Inflammatory macrophage treated with lipopolysaccharide for 1 hour (primary cell): ENCODE results near the gene QARS1.

Source experiments
- DNase-seq, 2 donors: peaks; one replicate each; pipeline ENCODE4 v3.0.0-alpha.2; 2020 to 2022

Gene QARS1

DNA sequence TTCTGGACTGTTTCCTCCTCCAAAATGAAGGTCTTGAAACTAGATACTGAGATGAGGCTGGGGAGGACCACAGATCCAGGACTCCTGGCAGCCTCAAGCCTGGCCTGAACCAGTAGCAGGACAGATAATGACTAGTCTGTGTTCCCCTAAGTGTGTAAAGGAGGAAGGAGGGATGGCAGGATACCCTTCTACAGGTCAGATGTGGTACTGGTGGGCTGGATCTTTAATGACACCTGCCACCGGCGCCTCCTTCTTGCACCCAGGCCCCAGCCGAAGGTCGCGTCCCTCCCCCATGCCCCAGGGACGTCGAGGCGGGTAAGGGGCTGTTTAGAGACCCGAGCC, 15.5 kb upstream of the QARS1 start:
- DNase-seq = no peak

DNA sequence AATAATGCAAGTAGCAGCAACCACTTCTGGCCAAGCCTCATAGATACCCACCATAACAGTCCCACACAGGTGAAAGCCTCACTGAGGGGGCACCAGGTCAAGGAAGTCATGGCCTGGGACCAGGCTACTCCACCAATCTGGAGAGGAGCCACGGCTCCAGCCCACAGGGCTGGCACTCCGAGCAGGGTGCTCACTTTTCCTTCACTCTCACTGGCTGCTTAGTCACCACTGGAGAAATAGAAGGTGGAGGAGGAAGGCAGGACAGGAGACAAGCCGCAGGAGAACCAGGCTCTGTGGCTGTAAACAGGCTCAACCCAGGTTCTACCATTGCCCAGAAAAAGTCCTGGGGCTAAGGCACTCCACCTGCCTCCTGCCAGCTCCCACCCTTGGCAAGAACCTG, 14.9 kb upstream of the QARS1 start:
- no peak for DNase-seq

DNA sequence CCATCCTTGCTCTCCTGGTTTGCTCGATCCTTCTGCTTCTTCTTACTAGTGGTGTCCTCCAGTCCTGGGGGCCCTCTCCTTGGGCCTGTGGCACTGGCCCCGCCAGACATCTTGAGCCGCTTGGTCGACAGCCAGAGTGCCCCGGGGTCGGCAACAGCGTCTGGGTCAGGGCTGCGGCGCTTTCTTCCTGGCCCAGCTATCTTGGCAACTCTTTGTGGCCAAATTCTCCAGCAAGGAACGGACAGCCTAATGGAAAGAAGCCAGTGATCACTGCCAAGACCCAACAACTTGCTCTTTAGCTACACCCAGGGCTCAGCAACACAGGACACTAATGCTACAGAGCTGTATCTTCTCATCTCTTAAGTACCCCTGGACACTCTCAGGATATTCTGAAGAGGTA, 14.5 kb upstream of the QARS1 start:
- DNase-seq = no peak

DNA sequence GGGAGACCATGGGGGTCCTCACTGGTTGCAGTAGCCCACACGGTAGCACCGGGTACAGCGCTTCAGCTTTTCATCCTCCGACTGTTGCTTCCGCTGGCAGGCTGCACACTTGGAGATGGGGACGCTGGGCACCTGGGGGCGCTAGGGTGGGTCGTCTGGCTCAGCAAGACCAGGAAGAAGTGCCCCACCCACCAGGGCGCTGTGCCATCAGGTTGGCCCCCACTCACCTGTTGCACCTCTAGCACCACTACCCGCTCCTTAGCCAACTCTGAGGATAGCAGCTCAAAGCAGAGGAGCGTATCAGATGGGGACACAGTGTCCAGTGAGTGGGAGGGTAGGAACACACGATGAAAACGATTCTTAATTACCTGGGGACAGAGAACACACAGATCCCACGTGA, 7.7 kb upstream of the QARS1 start:
- DNase-seq = no peak

DNA sequence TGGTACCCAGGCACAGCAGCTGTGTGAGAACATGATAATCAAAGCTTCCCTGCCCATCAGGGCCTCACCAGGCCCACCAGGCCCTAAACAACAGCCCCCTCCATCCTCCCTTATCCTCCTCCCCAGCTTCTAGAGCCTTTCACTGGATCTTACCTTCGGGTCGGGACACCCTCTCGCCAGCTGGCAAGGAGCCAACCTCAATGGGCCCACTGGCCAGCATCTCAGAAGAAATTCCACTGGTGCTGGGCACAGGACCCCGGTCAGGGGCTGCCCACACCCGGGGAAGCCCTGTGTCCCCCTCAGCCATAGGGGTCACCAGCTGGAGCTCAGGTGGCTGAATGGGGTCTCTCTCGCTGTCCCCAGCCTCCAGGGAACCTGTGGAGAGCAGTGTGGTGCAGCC, 6.8 kb upstream of the QARS1 start:
- no peak for DNase-seq

DNA sequence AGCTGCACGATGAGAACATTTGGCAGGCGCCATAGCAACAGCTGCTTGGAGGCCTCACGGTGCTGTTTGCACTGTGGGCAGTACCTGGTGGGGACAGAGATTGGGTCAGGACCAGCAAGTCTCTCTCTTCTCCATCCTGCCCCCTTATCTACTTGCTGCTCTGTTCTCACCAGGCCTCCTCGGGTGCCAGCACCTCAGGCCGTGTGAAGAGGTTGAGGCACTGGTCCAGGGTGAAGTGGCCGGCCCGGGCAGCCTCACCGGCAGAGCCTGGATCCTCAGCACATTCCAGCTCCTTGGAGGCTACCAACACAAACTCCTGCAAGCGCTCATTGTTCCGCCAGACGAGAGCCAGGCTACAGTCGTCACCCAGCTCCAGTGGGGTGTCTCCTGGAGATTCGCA, 6.2 kb upstream of the QARS1 start:
- DNase-seq = no peak

DNA sequence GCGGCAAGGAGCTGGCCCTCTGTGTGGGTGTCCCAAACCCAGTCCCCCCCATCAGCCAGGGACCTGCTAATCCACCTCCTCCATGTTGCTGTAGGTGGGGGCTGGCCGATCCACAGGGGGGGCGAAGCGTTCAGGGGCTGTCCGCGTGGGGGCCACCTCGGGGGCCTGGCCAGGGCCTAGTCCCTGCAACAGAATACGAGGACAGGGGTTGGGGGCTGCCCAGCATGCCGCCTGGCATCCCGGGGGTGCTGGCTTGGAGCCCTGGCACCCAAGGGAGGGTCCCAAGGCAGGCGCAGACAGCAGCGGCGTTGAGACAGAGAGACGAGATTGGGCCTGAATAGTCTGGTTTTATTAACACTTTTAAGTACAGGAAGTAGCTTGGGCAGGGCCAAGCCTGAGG, 3.8 kb upstream of the QARS1 start:
- no peak for DNase-seq

DNA sequence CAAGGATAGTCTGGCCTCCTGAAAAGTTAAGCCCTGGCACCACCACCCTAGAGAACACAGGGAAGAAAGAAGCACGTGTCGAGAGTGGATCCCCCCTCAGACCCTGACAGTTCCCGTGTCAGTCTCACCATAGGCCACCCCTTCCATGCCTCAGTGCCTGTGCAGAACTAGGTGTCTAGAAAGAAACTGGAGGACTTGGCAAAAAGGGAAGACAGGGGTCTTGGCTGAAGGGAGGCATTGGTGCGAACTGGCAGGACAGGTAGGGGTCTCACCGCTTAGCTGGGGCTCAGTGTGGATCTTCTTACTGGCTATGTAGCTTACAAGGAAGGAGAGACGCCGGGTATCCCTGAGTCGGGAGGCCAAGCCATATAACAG, 518 bp downstream of the QARS1 start:
- DNase-seq = no peak

DNA sequence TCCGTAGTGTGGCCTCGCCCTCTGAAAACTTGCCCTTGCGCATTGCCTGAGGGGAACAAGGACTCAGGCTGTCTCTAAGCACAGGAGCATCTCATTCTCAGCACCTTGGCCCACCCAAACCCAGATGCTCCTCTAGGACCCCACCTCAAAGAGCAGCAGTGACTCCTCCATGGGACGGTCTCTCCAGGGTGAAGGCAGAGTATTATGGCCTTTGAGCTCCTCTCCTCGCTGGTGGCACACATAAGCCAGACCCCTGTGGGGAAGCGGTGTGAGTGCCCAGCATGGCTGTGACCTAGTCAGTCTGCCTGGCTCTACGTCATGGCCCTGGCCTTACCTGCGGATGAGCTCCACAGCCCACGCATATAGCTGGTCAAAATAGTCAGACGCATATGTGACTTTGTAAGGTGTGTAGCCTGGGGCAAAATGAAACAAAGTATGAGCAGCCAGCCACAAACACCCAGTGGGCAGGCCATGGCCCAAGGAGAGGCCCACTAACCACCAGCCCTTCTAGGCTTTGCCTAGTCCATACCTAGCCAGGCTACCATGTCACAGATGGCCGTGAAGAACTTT, 4.4 kb downstream of the QARS1 start:
- DNase-seq = no peak

DNA sequence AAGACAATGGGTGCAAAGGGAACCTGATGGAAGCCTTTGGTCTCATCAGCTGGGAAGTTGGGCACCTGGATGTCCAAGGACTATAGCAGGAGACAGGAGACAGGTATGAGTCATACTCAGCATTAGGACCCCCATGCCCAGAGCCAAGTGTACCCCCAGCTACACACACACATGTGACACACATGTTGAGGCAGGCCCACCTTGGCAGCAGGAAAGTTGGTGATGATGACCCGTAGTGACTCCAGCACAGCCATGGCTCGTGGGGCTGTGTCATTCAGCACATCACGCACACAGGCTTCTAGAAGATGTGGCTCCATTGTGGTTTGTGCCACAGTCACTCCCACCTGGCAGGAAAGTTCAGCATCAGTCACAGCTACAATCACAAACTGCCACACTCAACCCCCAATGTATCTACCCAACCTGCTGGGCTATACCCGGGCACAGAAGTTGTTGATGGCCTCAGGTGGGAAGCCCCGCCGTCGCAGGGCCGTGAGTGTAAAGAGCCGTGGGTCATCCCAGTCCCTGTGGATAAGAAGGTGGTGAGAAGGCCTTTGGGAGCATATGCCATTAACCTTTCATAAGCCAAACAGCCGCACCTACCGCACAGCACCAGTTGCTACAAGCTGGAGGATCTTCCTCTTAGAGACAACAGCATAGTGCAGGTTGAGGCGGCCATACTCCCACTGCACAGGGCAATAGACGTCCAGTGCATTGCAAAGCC, 5.5 kb downstream of the QARS1 start:
- no peak for DNase-seq

DNA sequence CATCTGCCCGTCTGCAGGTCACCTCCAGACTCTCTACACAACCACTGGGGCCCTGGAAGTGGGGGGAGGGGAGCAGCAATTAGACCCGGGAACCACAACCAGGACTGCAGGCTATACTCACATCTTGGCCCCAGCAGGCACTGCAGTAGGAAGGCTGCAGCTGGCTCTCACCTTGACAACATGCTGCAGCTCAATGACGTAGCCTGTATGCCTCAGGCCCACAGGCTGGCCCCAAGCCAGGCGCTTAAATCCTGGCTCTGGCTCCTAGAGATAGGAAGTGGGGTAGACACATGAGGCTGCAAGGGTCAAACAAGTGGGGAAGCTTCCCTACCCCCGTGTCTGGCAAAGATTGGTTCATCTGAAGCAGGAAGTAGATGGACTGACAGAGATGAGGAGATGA, 6.1 kb downstream of the QARS1 start:
- DNase-seq = no peak

DNA sequence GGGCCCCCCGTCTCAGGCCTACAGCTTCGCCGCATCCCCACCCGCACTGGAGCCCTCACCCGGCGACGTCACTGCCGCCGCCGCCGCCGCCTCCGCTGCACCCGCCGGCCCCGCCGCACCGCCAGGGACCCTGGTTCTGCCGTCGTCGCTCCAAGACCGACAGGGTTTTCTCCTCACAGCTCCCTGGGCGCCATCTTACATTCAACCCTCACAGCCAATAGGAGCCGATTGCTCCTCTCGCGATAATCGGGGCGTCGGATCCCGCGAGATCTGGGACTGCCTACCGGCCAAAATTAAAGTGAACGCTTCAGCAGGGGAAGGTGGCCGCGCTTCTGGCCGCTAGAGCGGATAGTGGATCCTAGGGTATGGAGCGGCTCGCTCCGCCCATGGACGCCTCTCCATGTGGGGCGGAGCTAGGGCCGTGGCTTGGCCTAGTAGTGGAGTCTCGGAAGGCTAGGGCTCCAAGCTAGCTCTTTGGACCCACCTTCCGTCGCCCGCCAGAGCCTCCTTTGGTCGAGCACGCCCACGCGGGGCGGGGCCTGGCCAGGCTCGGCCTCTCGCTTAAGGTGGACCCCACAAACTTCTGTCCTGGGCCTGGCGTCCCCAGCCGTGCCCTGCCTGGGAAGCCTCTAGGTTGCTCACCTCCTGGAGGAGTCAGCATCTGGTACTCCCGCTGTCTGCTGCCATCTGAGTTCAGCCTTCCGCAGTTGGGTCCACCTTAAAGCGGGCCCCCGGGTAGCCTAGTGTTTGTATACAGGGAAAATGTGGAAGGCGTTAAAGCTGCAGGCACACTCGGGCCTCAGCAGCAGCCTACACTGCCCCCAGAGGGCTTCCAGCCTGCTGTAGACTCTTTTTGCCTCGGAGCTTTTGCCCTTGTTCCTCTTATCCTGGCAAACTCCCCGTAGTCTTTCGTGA, 10.4 kb downstream of the QARS1 start, which contains the start of gene QRICH1:
TSS of gene QRICH1 (minus strand) at position 219 of the 915 bp plus-strand sequence. CDS start 17,054 bp downstream, outside the sequence.
- DNase-seq = peak; percentile 98 to 99

DNA sequence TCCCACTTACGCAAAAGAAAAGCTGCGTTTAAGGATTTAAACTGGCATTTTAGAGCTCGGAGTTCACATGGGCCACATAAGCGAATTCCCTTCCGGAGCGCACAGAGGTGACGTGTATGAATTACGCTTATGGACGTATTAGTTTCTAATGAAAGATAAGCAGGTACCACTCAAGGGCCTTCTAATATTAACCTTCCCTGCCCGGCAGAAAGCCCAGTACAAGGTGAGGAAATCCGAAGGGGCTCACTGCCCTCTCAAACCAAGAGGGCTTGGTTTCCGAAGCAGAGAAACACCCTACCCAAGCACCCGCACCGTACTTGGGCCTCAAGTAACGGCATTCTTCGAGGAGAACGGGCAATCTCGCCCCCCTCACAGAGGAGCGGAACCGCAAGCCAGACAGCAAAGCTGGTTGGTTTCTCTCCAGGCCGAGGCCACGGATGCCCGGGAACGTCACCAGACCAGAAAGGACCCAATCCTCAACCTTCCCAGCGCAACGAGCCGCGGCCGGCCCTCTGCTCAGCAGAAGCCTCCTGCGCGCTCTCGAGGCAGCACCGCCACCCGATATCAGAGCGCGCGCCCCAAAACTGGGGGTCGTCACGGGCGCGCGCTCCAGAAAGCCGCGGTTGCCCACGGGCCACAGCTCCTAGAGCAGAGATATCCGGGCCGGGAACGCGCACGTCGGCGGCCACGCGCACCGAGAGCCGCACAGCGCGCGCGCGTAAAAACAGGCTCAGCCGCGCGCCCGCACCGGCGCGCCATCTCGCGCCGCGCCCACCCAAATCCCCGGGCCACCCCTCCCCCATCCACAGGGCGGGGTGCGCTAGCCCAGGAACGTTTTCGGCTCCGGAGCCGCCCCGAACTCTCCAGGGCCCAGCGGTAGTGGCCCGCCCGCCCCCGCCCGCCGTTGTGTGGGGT, 11.4 kb downstream of the QARS1 start:
- DNase-seq = peak; percentile 61 to 66

DNA sequence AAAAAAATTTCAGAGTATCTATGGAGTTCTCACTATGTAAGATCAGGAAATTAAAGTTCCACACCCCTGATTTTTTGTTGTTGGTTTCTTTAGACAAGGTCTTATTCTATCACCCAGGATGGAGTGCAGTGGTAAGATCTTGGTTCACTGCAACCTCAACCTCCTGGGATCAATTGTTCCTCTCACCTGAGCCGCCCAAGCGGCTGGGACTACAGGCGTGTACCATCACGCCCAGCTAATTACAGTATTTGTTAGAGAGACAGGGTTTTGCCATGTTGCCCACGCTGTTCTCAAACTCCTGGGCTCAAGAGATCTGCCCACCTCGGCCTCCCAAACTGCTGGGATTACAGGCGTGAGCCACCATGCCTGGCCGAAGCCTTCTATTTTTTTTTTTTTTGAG, 23.1 kb downstream of the QARS1 start:
- no peak for DNase-seq

DNA sequence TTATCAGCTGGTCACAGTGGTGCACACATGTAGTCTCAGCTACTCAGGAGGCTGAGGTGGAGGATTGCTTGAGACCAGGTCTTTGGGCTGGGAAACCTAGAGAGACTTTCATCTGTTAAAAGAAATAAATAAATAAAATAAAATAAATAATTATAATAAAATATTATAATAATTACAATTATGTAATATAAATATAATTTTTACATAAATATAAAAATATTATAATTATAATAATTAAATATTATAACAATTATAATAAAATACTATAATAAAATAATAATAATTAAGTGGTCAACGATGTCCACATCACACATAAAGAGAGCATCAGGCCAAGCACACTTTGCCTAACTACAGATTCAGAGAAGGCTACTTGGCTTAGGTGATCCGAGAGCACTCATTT, 25.3 kb downstream of the QARS1 start:
- no peak for DNase-seq

DNA sequence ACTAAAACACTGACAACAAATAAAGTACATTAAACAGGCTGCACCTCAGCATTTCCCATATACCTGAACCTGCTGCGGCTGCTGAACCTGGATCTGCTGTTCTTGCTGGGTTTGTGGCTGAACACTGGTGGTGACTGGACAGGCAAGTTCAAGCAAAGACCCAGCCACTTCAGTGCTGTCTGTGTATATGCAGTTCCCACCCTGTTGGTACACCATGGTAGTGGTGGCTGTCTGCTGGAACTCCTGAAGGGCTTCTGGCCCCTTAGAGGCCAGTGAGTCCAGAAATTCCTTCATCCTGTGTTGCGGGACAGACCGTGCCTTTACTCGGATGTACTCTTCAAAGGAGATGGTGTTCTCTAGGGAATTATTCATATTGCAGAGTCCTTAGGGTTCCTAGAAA, 27.9 kb downstream of the QARS1 start:
- DNase-seq = no peak

DNA sequence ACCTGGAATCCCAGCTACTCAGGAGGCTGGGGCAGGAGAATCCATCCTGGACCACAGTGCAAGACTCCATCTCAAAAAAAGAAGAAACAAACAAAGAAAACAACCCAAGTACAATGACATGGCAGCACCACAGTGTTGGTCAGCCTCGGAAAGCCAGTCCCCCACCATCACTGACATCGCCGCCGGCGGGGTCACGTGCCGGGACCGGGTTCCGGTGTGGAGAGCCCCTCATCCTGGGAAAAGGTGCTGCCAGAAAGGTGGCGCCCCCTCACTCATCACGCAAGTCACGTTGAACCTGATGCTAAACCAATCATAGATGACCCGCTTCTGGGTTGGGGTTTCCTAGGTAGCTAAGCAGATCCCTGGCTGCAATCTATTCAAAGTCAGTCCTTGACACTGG, 28.4 kb downstream of the QARS1 start:
- DNase-seq = no peak

DNA sequence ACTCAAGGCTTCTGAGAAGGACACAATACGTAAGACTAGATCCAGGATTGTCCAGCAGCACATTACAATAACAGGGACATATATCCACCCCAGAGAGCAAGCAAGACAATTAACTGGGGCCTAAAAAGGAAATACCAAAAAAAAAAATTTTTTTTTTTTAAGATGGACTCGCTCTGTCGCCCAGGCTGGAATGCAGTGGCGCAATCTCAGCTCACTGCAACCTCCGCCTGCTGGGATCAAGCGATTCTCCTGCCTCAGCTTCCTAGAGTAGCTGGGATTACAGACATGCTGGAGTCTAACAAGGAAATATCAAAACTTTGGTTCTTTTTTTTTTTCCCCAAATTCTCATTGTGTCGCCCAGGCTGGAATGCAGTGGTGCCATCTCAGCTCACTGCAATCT, 46.5 kb downstream of the QARS1 start:
- DNase-seq = no peak

DNA sequence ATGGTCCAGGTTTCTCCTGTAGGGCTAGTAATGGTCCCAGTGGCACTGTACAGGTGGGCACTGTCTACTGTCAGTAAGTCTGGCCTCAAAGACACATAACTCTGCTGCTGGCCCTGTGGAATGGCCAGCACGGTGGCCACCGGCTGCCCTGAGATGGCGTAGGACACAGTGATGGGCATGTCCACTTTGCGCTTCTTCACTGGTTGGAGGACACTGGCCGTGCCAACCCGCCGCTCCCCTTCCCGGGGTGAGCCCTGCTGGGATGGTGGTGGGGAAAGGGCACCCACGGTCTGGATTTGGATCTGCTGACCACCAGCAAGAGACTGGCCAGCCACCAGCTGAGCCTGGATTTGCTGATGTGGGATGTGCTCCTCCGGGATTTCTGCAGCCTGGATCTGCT, 47.3 kb downstream of the QARS1 start:
- DNase-seq = no peak

DNA sequence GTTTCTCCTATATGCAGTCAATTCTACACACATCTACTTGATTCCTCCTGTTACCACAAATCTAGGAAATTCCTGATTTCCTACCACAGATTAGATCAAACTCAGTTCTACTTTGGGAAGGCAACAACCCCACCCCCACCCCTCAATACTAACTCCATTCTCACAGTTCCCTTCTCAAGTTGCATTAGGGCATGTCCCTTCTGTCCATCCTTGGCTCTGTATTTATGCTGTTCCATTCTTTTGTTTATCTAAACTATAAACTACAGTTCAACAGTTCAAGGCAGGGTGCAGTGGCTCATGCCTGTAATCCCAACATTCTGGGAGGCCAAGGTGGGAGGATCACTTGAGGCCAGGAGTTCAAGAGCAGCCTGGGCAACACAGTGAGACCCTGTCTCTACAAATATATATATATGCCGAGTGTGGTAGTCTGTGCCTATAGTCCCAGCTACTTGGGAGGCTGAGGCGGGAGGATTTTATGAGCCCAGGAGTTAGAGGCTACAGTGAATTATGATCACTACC, 50.2 kb downstream of the QARS1 start:
- DNase-seq = no peak

DNA sequence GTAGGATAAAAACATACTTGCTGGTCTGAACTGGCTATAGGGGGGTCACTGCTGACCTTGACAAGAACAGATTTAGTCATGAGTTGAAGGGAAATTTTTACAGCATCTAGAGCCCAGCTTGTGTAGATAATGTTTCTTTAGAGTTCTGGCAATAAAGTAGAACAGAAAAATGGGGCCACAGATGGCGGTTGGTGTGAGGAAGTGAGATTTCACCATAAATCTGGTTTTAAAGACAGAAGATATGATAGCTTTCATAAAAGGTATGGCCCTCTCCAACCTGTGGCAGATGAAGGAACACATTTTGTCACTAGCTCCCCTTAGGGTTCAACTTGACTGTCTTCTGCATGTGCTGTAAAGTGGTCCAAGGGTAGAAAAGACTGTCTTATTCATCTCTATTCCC, 51.0 kb downstream of the QARS1 start:
- DNase-seq = no peak
